GM21528 (cell line): ENCODE measurements around the gene UVRAG.
"Not testable (repeated sequence)": the region's sequence is repeated elsewhere in the genome, so short reads cannot be mapped to it uniquely, and the experiment has no call there.

Experiments used
- ATAC-seq: cut with Tn5 transposase; IDR thresholded peaks from one replicate; pipeline ENCODE4 v1.9.1; 2021; ENCODE audit warnings: mild to moderate bottlenecking, moderate library complexity; ENCODE audit not compliant: unreplicated experiment, low FRiP score

The UVRAG gene

DNA sequence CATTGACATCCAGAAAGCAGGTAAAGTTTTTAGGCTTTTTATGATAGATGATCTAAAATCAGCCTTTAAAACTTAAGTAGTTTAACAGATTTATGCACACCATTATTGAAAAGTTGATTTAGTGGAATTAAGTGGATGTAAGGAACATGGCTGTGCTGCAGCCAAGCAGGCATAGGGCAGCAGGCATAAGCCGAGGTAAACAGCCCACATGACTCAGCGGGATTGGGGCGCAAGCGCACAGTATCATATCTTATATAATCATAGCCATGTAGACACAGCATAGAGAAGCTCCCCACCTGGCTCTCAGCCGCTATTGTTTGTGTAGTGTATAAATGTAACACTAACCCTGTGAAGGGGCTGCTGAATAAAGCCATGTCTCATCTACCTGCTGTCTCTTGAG is 233.8 kb downstream of the UVRAG start:
- ATAC-seq = no peak

DNA sequence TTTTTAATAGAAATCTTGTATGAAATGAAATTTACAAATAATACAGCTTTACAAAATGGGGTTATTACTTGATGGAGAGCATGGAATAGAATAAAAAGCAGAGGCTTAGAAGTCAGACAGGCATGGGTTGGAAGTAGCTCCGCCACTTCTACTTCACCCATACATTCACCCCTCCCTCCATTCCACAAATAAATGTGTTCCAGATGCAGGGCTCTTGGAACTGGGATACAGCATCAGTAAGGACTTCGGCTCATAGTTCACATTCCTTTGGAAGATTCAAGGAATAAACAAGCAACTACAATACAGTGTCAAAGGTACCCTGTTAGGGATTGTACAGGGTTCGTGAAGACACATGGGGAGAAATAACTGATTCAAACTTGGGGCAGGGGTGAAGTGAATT is 234.5 kb downstream of the UVRAG start:
- ATAC-seq = no peak

GRCh38 chr11:76051937-76052336 is 236.9 kb downstream of the UVRAG start:
- no peak for ATAC-seq

DNA sequence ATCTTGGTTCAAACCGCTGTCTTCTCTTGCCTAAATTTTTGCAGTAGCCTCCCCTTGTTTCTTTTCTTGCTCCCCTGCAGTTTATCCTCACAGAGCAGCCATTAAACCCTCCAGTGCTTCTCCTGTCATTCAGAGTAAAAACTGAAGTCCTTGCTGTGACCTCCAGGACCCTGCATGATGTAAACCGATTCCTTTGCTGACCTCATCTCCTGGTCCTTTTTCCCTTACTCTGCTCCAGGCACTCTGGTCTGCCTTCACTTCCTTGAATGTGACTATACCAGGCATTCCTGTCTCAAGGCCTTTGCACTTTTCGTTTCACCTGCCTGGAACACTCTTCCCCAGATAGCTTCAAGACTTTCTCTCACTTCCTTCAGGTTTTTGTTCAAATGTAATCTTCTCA is 239.3 kb downstream of the UVRAG start:
- no peak for ATAC-seq

DNA sequence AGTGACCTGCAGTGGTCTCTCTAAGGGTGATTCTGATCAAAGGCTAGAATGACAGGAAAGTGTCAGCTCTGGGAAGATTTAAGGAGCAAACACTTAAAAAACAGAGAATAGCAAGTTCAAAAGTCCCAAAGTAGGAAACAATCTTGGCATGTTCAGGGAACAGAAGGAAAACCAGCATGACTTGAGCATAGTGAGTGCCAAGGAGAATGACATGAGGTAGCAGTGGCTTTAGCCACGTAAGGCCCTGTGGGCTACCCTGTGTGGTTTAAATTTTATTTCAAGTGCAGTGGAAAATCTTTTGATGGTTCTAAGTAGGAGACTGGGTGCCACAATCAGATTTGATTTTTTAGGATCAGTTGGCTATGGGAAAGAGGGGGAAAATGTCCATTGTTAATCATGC is 241.9 kb downstream of the UVRAG start:
- no peak for ATAC-seq

DNA sequence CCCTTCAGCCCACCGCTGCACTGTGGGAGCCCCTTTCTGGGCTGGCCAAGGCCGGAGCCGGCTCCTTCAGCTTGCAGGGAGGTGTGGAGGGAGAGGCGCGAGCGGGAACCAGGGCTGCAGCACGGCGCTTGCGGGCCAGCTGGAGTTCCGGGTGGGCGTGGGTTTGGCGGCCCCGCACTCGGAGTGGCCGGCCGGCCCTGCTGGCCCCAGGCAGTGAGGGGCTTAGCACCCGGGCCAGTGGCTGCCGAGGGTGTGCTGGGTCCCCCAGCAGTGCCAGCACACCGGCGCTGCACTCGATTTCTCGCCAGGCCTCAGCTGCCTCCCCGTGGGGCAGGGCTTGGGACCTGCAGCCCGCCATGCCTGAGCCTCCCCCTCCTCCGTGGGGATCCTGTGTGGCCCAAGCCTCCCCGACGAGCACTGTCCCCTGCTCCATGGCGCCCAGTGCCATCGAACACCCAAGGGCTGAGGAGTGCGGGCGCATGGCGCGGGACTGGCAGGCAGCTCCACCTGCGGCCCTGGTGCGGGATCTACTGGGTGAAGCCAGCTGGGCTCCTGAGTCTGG is 245.5 kb downstream of the UVRAG start:
- not testable (repeated sequence) for ATAC-seq

DNA sequence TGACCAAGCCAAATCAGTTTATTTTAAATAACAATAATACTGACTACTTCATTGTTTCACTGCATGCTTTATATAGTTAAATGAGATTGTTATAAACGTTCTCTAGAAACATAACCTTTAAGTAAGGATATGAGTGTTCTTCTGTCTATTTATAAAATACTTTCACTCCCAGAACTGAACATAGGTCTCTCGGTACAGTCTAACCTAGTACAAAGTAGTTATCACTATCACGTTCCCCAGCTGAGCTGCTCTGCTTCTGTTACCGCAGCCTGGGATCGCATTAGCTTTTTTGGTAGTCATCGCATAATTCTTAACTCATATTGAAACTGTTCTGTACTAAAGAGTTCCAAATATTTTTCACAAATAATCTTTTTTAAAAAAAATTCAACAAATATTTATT is 247.7 kb downstream of the UVRAG start:
- peak; percentile 95 for ATAC-seq

- no peak for ATAC-seq
Measured at GRCh38 chr11:76064192-76064591, 249.2 kb downstream of the UVRAG start.

GRCh38 chr11:76067099-76067498 is 252.1 kb downstream of the UVRAG start:
- ATAC-seq = no peak

GRCh38 chr11:76069001-76069400 is 254.0 kb downstream of the UVRAG start:
- ATAC-seq = no peak

DNA sequence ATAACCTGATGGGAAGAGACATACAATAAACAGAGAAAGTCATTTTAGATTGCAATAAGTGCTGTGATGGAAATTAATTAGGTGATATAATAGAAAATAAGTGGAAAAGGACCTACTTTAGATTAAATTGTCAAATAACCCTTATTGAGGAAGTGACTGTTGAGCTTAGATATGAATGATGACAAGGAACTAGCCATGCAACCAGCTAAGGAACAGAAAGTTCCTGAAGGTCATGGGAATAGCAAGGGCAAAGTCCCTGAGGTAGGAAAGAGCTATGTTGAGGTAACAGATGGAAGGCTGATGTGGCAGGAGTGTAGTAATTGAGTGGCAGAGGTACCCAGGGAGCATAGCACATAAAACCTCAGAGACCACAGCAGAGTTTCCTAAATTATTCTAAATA is 256.1 kb downstream of the UVRAG start:
- no peak for ATAC-seq

DNA sequence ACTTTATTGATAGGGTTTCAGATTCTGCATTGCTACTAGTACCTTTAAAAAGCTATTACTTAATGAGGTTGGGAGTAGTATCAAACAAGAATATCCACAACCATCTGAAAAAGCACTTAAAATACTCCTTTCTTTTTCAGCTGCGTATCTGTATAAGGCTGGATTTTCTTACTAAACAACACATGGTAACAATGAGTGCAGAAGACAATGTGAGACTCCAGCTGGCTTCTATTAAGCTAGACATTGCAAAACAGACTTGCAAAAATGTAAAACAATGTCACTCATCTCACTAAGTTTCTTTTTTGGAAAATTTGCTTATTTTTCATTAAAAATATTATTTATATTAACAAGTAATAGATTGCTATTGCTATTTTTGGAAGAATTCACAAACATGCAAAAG is 258.7 kb downstream of the UVRAG start:
- no peak for ATAC-seq

DNA sequence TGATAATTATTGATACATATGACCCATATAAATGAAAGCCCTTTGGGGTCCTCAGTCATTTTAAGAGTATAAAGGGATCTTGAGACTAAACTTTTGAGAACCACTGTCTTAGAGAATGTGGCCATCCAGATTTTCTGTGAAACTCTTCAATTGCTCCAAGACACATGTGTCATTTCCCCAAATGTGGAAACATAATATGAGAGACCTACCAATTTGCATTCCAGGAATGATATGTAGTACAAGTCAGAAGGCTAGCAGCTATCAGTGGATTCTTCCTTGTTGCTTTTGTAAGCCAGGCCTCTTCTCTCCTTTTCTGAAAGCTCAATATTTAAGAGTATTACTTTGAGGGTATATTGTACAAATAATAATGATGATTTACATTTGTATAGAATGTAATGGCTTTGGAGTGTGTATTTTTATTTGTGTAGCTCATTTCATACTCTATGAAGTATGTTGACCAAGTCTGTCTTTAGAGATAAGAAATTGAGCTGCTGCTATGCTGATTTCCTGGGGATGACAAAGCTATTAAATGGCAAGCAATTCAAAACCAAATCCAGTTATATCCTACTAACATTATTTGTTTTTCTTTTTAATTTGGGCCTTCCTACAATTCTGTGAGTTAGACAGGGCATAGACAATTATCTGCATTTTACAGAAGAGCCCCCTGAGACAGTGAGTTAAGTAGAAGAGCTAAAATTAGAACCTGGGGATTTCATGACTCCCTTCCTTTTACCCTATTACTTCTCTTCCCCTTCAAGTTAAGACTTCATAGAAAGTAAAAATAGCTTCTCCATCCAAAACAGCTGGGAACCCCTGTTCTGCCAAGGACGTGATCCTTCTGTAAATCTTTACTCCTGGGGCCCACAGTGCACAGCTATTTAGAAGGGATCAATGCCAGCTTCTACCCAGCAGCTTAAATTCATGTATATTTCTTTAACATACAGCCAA is 259.4 kb downstream of the UVRAG start:
- no peak for ATAC-seq

- ATAC-seq = no peak
Measured at GRCh38 chr11:76075716-76076115, 260.7 kb downstream of the UVRAG start.

GRCh38 chr11:76076253-76076652 is 261.2 kb downstream of the UVRAG start:
- not testable (repeated sequence) for ATAC-seq

- no peak for ATAC-seq
Measured at GRCh38 chr11:76076749-76077148, 261.7 kb downstream of the UVRAG start.

GRCh38 chr11:76077575-76078150 is 262.7 kb downstream of the UVRAG start:
- no peak for ATAC-seq

DNA sequence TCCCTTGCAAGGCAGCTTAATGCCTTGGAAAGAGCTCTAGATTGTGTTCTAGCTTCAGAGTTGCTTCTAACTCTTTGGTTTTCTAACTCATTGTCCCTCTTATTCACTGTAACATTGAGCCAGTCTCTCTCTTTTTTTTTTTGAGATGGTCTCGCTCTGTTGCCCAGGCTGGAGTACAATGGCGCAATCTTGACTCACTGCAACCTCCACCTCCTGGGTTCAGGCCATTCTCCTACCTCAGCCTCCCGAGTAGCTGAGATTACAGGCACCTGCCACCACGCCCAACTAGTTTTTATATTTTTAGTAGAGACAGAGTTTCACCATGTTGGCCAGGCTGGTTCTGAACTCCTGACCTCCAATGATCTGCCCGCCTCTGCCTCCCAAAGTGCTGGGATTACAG is 266.1 kb downstream of the UVRAG start:
- ATAC-seq = not testable (repeated sequence)

GRCh38 chr11:76083563-76084451 is 268.8 kb downstream of the UVRAG start:
- no peak for ATAC-seq

- ATAC-seq = no peak
Measured at GRCh38 chr11:76085270-76085669, 270.3 kb downstream of the UVRAG start.
